ENCODE data around the gene MYO1D.

The MYO1D gene

DNA sequence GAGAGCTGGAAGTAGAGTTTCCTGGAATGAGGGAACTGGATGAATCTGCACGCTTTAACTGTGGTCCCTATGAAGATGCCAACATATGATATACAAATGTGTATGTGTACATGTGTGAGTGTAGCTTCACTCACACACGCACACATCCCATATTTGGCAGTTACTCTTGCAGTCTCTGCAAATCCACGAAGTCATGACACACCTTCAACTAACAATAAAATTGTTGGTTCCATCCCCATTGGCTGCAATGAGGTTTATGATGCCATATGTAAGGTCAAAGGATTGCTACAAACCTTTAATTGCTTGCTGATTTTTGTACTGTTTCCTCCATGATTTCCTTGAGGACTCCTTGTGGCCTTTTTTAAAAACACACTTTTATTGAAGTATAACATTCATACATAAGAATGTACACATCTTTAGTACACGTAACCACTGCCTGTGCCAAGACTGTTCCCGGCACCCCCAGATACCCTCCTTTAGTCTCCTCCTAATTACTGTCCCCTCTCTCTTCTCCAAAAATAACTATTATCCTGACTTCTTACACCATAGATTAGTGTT, 22.0 kb downstream of the MYO1D start:
- no peak for DNase-seq (ENCODE audit: low read depth)

DNA sequence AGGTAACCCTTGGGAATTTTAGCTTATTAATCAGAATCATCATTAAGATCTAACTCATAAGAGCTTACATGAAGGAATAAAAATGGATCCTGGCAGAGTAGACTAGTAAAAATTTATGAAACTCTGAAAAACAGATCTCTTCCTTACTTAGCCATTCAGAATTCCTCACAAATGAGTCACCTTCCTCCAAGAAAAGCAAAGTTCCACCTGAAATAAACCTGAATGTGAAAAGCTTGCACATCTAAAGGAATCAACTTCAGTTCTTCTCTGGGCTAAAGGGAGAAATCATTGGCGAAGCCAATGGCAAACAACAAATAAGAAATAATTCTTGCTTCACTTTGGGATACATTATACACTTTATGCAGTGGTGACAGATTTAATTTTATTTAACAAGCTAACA, 22.7 kb downstream of the MYO1D start:
- DNase-seq (ENCODE audit: low read depth): no peak

DNA sequence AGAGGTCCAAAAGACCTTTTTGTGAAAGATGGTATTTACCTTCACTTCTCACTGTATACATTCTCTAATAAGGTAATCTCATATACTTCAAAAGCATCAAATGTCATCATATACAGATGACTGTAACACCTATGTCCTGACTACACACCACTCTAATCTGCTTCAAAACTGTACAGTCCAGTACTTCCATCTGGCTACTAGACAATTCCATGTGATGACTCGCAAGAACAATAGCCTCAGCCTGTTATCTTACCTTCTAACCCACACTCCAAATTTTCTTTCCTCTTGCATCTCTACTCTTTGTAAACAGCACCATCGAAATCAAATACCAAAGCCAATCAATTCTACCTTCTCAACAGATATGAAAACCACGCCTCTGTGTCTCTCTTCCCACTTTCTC, 24.1 kb downstream of the MYO1D start:
- DNase-seq (ENCODE audit: low read depth): no peak

DNA sequence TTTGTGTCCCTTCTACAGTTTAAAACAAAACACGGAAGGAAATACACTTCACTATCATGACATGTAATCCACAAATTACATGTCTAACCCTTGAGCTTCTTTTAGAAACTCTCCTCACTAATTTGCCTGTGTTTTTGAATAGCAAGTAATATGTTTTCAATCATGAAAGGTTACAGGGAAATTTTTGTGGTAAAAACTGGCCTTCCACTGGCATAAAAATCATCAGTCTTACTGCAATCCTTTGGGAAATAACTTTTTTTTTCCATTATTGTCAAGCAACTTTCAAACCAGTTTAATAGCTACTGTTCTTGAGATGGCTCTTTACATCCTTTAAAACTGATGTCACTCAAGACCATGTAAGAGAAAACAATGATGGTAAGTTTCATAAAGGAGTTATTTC, 27.0 kb downstream of the MYO1D start:
- no peak for DNase-seq (ENCODE audit: low read depth)

DNA sequence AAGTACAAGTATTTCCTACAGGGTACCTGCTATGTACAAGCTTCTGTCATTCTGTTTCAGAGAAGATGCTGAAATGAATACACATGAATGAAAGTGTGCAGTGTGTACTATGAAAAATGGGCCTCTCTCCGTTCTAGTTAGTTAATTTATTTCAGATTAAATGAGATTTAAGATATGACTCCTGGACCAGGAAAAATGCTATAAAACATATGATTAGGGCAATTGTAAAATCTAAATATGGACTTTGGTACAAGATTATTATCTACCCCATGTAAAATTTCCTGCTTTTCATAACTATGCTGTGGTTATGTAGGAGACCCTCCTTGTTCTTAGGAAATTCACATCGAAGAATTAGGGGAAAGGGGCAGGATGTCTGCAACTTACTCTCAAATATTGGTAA, 28.9 kb downstream of the MYO1D start:
- DNase-seq (ENCODE audit: low read depth): no peak

DNA sequence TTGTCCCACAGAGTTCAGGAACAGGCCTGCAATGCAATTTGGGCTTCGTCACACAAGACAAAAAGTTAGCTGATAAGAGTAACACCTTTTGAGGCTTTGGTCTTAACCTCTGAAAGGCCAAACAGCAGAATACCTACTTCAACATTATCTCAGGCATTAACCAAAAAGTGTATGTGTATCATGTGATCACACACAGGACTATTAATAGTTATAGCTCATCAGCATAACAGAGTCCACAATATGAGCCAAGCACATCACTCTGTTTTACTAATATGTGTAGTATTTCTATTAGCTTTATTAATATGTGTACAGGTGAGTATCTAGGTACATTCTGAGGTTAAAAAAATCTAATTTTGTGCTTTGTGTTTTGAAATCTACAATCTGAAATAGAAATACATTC, 30.8 kb downstream of the MYO1D start:
- no peak for DNase-seq (ENCODE audit: low read depth)

DNA sequence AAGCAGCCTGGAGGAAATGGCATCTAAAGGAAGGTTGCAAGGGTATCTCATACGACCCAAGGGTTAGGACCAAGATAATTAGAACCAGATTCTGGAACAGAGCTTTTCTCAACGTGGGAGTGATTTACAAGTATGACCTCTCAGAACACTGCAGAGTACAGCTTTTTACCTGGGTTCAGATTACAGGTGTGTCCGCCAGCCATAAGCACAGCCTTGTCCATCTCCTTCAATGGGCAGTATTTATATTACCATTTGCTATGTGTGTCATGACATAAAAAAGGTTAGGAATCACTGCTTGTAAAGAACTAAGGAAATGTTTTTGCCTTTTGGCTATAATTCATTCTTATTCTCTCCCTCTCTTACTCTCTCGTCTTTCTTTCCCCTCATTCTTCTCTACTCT, 36.7 kb downstream of the MYO1D start:
- no peak for DNase-seq (ENCODE audit: low read depth)

DNA sequence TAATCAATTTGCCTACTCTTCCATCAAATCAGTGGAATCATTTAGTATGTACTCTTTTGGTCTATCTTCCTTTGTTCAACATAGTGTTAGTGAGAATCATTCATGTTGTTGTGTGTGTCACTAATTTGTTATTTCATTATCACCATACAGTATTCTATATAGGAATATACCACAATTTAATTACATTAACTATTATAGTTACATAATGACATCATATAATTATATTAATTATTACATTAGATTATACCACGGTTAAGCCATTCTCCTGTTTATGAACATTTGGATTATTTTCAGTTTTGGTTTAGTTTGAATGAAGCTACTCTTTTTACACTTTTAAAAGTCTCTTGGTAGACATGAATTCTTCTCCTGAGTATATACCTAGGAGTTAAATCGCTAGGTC, 40.4 kb downstream of the MYO1D start:
- no peak for DNase-seq (ENCODE audit: low read depth)

DNA sequence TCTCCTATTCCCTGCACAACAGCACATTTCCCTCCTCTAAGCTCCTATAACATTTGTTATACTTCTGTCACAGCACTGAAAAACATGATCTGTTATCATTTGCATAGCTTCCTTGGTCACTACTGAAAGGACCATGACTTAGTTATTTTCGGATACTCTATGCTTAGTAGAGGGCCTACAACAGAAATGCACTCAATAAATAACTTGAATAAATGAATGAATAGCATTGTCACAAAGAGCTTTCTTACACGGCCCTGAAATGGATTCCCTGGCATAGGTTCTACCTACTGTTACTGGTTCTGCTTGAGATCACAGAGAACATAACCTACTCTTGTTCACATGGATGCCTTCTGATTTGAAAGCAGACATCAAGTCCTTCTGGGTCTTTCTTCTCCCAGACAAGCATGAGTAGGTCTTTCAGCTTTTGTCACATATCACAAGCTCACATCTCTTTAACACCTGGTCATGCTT, 41.6 kb downstream of the MYO1D start:
- DNase-seq (ENCODE audit: low read depth): no peak

DNA sequence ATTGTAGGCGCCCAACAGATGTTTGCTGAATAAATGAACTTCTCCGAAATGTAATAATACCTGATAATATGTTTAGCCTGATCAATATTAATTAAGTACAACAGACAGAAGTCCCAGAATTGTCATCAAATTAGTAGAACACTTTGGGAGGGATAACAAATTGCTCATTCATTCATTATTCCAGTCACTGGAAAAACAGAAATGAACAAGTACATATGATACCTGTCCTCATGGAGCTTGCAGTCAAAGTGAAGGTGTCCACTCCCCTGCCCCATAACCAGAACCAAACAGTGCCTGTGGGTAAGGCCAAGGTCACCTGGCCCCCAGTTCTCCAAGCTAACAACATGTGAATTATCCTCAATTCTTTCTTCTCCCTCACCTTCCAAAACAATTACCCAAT, 42.8 kb downstream of the MYO1D start:
- no peak for DNase-seq (ENCODE audit: low read depth)

DNA sequence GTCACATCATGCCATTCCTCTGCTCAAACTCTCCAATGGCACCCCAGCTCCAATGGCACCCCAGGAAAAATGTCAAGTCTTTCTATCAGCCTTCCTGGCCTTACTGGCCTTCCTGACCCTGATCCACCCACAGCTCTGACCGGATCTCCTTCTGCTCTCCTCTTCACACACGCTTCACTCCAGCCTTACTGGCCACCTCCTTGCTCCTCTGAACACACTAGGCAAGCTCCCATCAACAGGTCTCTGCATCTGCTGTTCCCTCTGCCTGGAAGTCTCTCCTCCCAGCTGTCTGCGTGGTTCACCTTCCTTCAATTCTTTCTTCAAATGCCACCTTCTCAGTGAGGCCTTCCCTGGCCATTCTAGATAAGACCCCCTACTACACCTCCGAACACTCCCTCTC, 43.4 kb downstream of the MYO1D start:
- DNase-seq (ENCODE audit: low read depth): no peak

DNA sequence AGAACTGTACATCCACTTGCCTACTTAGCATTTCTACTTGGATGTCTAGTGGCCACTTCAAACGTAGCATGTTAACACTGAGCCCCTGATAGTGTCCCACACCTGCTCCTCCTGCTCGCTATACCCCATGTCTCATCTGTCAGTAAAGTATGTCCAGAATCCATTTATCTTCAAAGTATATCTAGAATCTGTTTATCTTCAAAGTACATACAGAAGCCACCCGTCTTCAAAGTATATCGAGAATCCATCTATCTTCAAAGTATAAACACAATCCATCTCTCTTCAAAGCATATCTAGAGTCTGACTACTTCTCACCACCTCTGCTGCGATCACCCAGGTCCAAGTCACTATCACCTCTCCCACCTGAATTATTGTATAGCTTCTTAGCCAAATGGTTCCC, 43.8 kb downstream of the MYO1D start:
- no peak for DNase-seq (ENCODE audit: low read depth)

DNA sequence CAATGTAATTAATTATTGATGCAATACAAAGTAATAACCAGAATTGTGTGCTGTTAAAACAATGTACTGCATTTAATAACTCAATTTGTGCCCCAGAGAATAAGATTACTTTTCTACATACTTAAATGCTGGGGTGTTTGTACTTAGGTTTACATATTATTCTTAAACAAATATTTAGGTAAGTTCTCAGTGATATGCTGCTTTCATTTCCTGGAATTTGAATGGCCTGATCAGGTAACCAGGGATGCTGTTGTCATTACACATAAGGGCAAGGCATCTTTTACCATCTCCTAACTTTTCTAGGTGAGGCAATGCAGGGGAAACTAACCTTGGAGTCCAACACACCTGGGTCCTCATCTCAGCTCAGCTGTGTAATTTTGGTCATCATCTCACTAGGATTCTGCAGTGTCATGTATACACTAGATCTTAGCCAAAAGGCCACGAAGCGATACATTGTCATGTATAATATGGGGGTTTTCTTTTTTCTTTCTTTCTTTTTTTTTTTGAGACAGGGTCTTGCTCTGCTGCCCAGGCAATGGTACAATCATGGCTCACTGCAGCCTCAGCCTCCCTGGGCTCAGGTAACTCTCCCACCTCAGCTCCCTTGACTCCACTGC, 45.2 kb downstream of the MYO1D start:
- DNase-seq (ENCODE audit: low read depth): no peak

DNA sequence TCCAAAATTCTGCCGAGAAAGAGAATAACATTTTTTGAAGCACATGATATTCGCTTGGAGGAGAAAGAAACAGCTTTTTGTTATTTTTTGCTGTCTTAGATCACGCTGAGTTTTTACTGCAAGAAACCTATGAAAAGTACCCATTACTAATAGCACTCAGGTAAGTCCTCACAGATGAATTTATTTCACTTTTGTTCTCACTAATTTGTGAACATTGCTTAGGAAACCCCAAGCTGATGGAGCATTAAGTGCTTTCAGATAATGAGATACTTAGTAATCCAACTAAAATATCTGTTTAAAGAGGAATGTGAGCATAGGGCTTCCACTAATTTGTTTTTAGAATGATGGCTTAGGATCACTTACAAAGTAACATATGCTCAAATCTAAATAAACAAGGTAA, 45.7 kb downstream of the MYO1D start:
- no peak for DNase-seq (ENCODE audit: low read depth)

DNA sequence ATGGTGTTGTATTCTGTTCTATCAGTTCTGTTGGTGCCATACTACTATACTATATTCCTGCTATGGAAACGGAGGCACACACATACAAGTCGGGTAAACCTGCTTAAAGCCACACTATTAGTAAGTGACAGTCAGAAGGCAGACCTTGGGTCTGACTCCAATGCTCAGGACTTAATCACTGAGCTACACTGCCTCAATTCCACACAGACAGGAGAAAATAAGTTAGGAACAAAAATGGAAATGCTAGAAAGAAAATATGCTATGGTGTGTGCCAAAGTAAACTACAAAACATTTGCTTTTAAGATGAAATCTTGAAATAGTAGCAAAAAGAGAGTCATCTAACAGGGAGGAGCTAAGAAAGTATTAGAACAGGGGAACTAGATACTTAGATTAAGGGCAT, 48.1 kb downstream of the MYO1D start:
- no peak for DNase-seq (ENCODE audit: low read depth)

DNA sequence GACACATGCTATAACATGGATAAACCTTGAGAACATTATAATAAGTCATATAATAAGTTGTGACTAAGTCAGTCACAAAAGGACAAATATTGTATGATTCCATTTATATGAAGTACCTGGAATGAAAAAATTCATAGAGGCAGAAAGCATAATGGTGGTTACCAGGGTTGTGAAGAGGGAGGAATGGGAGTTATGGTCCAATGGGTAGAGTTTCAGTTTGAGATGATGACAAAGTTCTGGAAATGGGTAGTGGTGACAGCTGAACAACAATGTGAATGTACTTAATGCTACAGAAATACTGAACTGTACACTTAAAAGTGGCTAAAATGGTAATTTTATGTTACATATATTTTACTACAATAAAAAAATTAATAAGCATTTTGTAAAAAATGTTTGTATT, 49.7 kb downstream of the MYO1D start:
- no peak for DNase-seq (ENCODE audit: low read depth)

DNA sequence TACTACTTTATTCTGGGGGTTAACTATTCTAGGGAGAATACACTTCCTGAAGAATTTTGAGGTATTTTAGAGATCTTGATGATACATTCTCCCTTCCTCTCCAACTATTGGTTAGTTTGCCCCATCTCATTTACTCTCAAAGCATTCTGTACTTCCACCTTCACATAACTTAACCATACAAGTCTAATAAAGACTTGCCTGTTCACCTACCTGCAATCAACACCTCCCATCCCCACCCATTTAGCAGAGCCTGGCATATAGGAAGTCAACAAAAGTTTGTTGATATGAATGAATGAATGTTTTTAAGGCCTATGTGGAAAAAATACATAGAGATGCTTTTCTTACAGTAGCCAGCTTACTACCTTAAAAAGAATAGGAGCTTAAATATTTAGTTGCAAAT, 50.8 kb downstream of the MYO1D start:
- no peak for DNase-seq (ENCODE audit: low read depth)

DNA sequence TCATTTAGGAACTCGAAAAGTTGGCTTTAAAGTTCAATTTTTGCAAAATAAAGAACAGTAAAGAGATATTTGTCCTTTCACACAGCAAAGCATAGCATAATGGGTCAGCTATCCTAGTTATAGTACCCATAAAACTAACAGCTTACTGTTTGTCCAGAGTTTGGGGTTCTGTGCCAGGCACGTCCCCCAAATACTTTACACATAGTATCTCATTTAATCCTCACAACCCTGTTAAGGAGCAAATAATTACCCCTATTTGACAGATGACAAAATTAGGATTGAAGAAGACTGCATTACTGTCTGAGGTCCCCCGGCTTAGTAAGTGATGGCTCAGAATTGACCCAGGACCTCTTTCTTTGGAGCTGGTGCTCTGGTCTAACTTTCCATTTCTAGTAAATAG, 52.6 kb downstream of the MYO1D start:
- no peak for DNase-seq (ENCODE audit: low read depth)

DNA sequence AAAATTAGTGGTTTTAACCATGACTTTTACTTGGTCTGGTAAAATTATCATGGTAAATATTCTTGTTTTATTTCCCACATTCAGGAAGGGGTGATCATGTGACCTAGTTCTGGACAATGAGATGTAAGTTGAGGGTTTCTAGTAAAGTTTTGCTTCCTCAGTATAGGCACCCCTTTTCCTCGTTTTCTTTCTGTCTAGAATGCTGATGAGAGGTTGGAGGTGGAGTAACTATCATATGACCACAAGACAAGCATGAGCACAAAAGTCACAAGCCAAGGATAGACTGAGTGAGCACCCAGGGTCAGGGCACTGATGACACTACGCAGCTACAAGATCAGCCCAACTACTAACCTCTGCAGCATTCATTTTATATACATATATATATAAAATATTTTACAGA, 53.9 kb downstream of the MYO1D start:
- no peak for DNase-seq (ENCODE audit: low read depth)

DNA sequence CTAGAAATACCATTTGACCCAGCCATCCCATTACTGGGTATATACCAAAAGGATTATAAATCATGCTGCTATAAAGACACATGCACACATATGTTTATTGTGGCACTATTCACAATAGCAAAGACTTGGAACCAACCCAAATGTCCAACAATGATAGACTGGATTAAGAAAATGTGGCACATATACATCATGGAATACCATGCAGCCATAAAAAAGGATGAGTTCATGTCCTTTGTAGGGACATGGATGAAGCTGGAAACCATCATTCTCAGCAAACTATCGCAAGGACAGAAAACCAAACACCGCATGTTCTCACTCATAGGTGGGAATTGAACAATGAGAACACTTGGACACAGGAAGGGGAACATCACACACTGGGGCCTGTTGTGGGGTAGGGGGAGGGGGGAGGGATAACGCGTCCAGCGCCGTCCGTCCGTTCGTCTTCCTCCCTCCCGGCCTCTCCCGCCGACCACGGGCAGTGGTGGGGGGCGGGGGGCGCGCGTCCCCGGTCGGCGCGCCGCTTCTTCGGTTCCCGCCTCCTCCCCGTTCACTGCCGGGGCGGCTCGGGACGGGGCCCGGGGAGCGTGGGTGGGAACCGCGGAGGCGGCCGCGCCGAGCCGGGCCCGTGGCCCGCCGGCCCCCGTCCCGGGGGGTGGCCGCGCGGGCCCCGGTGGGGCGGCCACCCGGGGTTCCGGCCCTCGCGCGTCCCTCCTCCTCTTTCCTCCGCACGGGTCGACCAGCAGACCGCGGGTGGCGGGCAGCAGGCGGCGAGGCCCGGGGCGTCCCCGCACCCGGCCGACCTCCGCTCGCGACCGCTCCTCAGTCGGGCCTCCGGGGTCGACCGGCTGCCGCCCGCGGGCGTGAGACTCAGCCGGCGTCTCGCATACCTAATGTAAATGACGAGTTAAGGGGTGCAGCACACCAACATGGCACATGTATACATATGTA, 54.7 kb downstream of the MYO1D start:
- DNase-seq (ENCODE audit: low read depth): peak; percentile 1

DNA sequence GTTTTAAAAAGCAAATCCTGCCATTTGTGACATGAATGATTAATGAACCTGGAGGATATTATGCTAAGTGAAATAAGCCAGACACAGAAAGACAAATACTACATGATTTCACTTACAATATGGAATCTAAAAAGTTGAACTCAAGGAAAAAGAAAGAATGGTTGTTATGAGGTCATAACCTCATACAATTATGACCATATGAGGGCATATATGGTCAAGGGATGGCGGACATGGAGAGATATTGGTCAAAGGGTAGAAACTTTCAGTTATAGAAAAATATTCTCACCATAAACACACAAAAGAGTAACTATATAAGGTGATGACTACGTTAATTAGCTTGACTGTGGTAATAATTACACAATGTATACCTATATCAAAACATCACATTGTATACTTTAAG, 56.5 kb downstream of the MYO1D start:
- no peak for DNase-seq (ENCODE audit: low read depth)

DNA sequence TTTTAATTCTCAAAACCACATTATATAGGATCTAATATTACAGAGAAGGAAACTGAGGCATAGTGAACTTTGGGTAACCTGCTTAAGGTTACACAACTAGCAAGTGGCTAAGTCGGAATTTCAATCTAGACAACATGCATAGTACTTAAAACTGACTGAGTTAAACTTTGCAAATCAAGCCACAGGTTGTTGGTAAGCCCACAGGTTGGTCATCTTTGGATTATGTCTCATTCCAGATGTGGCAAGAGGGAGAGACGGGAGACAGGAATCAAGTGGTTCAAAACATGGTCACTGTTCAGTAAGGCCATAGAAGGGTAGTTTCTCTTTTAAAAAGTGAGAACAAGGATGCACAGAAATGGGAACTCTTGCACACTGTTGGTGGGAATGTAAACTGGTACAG, 57.1 kb downstream of the MYO1D start:
- DNase-seq (ENCODE audit: low read depth): no peak

DNA sequence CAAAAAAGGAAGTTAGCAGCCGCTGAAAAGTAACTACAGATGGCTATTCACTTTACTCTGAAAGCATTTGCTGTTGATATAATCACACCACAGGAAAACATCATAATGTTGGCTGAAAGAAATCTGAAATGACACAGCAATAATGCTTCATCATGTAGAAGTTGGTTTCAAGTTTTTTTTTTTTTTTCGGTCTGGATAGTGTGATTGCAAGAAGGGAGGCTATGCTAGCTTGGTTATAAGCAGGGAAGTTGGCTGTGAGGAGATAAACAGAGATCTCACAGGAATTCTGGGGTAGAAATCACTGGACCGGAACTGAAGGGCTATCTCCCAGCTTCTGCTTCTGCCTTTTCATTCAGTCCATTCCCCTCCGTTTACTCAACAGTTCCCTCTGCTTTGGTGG, 57.9 kb downstream of the MYO1D start:
- DNase-seq (ENCODE audit: low read depth): no peak
